ENCODE data around the gene OBSL1. TPM values are rescaled to one million over a fixed set of nuclear protein-coding genes. Genes with fewer than 3 reads are reported as not detected.

OBSL1 gene
- total and polyA plus RNA-seq, 2 donors (not counting 1 experiment from before 2014, with no cell fraction given) = not detected

- 21% methylated on average over 17 of the region's 22 CpGs for WGBS (ENCODE audit: insufficient coverage)
- Histone ChIP-seq H2AFZ (ENCODE audit: insufficient read depth, low read depth, low read length, poor library complexity, severe bottlenecking) (no peak overlapping the region), H3K4me3 (ENCODE audit: control extremely low read depth in 1 of 5, extremely low read depth in 1 of 5, insufficient read depth in 1 of 5, low read depth in 2 of 5, low read length in 4 of 5) (no peak overlapping the region), H3K4me2 (replicated peaks; ENCODE audit: low read depth, low read length, poor library complexity, severe bottlenecking) (peak overlapping the region; percentile 64), H3K27ac (ENCODE audit: low read length in 2 of 2) (no peak overlapping the region), H3K27me3 (replicated peaks in 1 of 4; ENCODE audit: control extremely low read depth in 1 of 4, control insufficient read depth in 3 of 4, insufficient read depth in 4 of 4, low read length in 3 of 4) (peaks cover 0 to 74% (median 19%) of the 10 kb centered on the region in 4 experiments), H3K79me2 (ENCODE audit: control insufficient read depth, insufficient read depth, low read length) (no peaks in the 10 kb centered on the region), H3K4me1 (ENCODE audit: control insufficient read depth in 2 of 2, insufficient read depth in 2 of 2, low read length in 2 of 2) (peaks cover 15 to 30% of the 10 kb centered on the region in 2 donors), H4K20me1 (ENCODE audit: control insufficient read depth, insufficient read depth, low read length, poor library complexity, severe bottlenecking) (no peaks in the 10 kb centered on the region), H3K9me3 (ENCODE audit: control extremely low read depth in 1 of 3, control insufficient read depth in 2 of 3, insufficient read depth in 1 of 3, low read length in 2 of 3) (peaks cover 0 to 18% (median 0%) of the 10 kb centered on the region in 3 donors), H3K9ac (ENCODE audit: low read length) (no peak overlapping the region), H3K36me3 (replicated peaks in 1 of 2; ENCODE audit: control extremely low read depth in 1 of 2, control insufficient read depth in 1 of 2, extremely low read depth in 1 of 2, insufficient read depth in 2 of 2, low read length in 1 of 2) (peaks cover 0 to 11% of the 10 kb centered on the region in 2 experiments)
- POLR2A ChIA-PET = no interaction called here
- intact Hi-C loops (cut with micrococcal nuclease) = no loop called here
- Mint-ChIP-seq H3K4me3 (peak overlapping the region; percentile 69), H3K27ac (no peak overlapping the region), H3K27me3 (peaks cover 50% of the 10 kb centered on the region), H3K4me1 (peaks cover 26% of the 10 kb centered on the region), H3K9me3 (ENCODE audit: insufficient read depth) (no peaks in the 10 kb centered on the region)
- TF ChIP-seq EZH2 (IDR thresholded peaks at IDR 0.05; ENCODE audit: borderline replicate concordance, insufficient read depth, low read depth, low read length, poor library complexity, severe bottlenecking) (no peak), CTCF (IDR thresholded peaks at IDR 0.05) (no peak)
- no peak for ATAC-seq (ENCODE audit: low read depth)
- DNase-seq = no peak
- CTCF ChIA-PET = interaction anchor here (0.9 to 2.7 kb wide), 14 partner anchors 9 to 132 kb away, joined by 3 to 15 read pairs (median 4); partner anchors contain the start of gene GMPPA
Measured at GRCh38 chr2:219510512-219511135, 60.7 kb downstream of the OBSL1 start.
